IPS-15b (cell line): ENCODE data around the gene MAMLD1.
"Not testable (repeated sequence)": the region's sequence is repeated elsewhere in the genome, so short reads cannot be mapped to it uniquely, and the experiment has no call there.

ENCODE experiments used
- H3K27me3 ChIP-seq: one replicate; pipeline ENCODE4 v1.6.1; 2013; ENCODE audit warnings: low read length; ENCODE audit not compliant: control insufficient read depth, insufficient read depth
- H3K36me3 ChIP-seq: one replicate; pipeline ENCODE4 v1.6.1; 2013; ENCODE audit warnings: low read length; ENCODE audit not compliant: control insufficient read depth, insufficient read depth
- H3K4me1 ChIP-seq: one replicate; pipeline ENCODE4 v1.6.1; 2013; ENCODE audit warnings: mild to moderate bottlenecking, low read length; ENCODE audit not compliant: control insufficient read depth, insufficient read depth
- H3K4me3 ChIP-seq: one replicate; pipeline ENCODE4 v1.5.1; 2013; ENCODE audit warnings: low read depth, low read length
- H3K9ac ChIP-seq: one replicate; pipeline ENCODE4 v1.6.1; 2013; ENCODE audit warnings: low read depth, mild to moderate bottlenecking, low read length
- H3K9me3 ChIP-seq: one replicate; pipeline ENCODE4 v1.6.1; 2013; ENCODE audit warnings: mild to moderate bottlenecking, low read length; ENCODE audit not compliant: control insufficient read depth, insufficient read depth

Gene MAMLD1

GRCh38 chrX:150332023-150332422, 31.1 kb upstream of the MAMLD1 start:
- H3K9me3 ChIP-seq = peaks cover 4% of the 10 kb centered on the region
- H3K9ac ChIP-seq = no peak overlapping the region
- H3K27me3 ChIP-seq = no peaks in the 10 kb centered on the region
- no peaks in the 10 kb centered on the region for H3K36me3 ChIP-seq
- no peak overlapping the region for H3K4me3 ChIP-seq
- peaks cover 3% of the 10 kb centered on the region for H3K4me1 ChIP-seq

DNA sequence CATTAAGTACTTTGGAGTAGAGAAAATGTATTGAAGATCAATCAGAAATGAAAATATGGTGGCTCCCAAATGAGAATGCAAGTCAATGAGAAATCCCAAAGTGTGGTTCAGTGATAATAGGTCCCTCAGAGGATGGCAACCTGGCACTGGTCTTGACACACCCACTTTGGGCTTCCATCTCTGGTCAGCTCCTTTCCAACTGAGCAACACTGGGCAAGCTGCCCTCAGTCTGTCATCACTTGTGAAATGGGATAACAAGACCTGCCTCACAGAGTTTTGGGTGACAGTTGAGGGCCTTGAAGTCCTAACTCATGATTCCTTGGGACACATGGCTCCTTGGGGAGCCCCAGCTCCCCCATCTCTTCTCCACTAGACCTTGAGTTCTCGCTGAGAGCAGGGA, 29.0 kb upstream of the MAMLD1 start:
- Histone ChIP-seq H3K4me1 (peaks cover 3% of the 10 kb centered on the region), H3K9me3 (peaks cover 9% of the 10 kb centered on the region), H3K9ac (no peak overlapping the region), H3K27me3 (no peaks in the 10 kb centered on the region), H3K36me3 (no peaks in the 10 kb centered on the region), H3K4me3 (no peak overlapping the region)

GRCh38 chrX:150334981-150335380, 28.1 kb upstream of the MAMLD1 start:
- H3K4me3 ChIP-seq = no peak overlapping the region
- H3K9ac ChIP-seq = no peak overlapping the region
- H3K27me3 ChIP-seq = no peaks in the 10 kb centered on the region
- H3K36me3 ChIP-seq = no peaks in the 10 kb centered on the region
- H3K4me1 ChIP-seq = no peaks in the 10 kb centered on the region
- peaks cover 9% of the 10 kb centered on the region for H3K9me3 ChIP-seq

GRCh38 chrX:150337026-150337425, 26.1 kb upstream of the MAMLD1 start:
- peaks cover 9% of the 10 kb centered on the region for H3K9me3 ChIP-seq
- no peak overlapping the region for H3K9ac ChIP-seq
- no peak overlapping the region for H3K4me3 ChIP-seq
- H3K36me3 ChIP-seq = no peaks in the 10 kb centered on the region
- H3K27me3 ChIP-seq = no peaks in the 10 kb centered on the region
- H3K4me1 ChIP-seq = no peaks in the 10 kb centered on the region

DNA sequence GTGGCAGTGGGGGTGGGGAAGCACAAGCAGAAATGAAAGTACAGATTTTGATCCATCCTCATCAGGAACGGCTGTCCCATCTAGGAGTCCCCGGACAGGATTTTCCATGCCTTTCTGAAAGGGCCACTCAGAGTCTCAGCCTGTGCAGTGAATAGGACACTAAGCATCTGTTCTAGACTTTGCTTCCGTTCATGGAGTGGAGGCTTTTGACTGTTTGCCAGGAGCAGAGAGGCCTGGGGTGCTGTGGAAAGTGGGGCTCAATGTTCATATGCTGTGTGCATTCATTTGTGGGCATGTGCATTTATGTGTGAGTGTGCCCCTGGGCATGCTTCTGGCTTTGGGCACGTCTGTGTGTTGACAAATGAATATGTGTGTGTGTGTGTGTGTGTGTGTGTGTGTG, 25.6 kb upstream of the MAMLD1 start:
- H3K27me3 ChIP-seq = no peaks in the 10 kb centered on the region
- H3K9ac ChIP-seq = no peak overlapping the region
- peaks cover 9% of the 10 kb centered on the region for H3K9me3 ChIP-seq
- no peak overlapping the region for H3K4me3 ChIP-seq
- H3K4me1 ChIP-seq = no peaks in the 10 kb centered on the region
- no peaks in the 10 kb centered on the region for H3K36me3 ChIP-seq

GRCh38 chrX:150338615-150339014, 24.5 kb upstream of the MAMLD1 start:
- Histone ChIP-seq H3K9ac (no peak overlapping the region), H3K9me3 (peaks cover 9% of the 10 kb centered on the region), H3K36me3 (no peaks in the 10 kb centered on the region), H3K27me3 (no peaks in the 10 kb centered on the region), H3K4me1 (no peaks in the 10 kb centered on the region), H3K4me3 (no peak overlapping the region)

GRCh38 chrX:150339736-150340135, 23.4 kb upstream of the MAMLD1 start:
- Histone ChIP-seq H3K9me3 (peaks cover 9% of the 10 kb centered on the region), H3K4me1 (no peaks in the 10 kb centered on the region), H3K27me3 (no peaks in the 10 kb centered on the region)

GRCh38 chrX:150340326-150340725, 22.8 kb upstream of the MAMLD1 start:
- not testable (repeated sequence) for H3K27me3 ChIP-seq, H3K9me3 ChIP-seq, H3K36me3 ChIP-seq, H3K4me3 ChIP-seq, H3K4me1 ChIP-seq, H3K9ac ChIP-seq

More at GRCh38 chrX:150339736-150340135, 23.4 kb upstream of the MAMLD1 start:
- H3K9ac ChIP-seq = no peak overlapping the region
- no peak overlapping the region for H3K4me3 ChIP-seq
- H3K36me3 ChIP-seq = no peaks in the 10 kb centered on the region

DNA sequence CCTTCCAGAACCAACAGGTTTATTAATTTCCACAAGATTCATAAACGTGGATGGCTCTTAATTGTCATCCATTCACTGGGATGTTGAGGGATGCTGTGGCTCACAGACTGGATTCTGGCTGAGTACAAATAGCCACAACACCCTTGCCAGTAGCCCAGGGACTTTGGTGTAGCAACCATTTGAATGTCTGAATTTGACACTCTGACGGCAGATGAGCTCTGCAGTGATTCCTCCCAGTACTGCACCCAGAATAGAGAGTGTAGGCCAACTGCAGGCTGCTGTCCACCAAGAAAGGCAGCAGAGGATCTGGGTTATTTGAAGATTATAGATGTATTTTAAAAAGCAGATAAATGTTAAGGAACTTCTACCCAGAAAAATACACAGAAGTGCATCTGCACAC, 15.6 kb upstream of the MAMLD1 start:
- H3K4me1 ChIP-seq = peaks cover 2% of the 10 kb centered on the region
- no peaks in the 10 kb centered on the region for H3K27me3 ChIP-seq
- no peaks in the 10 kb centered on the region for H3K36me3 ChIP-seq
- H3K9ac ChIP-seq = no peak overlapping the region
- no peak overlapping the region for H3K4me3 ChIP-seq
- H3K9me3 ChIP-seq = no peaks in the 10 kb centered on the region

DNA sequence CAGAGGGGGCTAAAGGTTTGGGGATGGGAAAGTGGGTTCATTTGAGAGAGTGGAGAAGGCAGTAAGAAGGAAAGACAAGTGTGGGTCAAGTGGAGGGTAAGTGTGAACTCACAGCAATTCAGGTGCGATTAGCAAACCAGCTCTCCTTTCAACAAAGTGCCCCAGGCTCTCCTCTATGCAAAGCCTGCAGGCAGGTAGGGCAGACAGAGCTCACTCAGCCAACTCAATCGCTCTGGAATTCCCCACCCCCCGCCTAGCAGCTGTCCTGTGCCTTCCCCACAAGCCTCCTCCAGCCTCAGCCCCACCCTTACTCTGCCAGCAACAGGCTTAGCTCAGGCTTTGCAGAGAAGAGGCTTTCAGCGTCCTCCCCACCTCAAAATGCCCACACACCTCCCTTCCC, 14.8 kb upstream of the MAMLD1 start:
- Histone ChIP-seq H3K36me3 (no peaks in the 10 kb centered on the region), H3K9ac (no peak overlapping the region), H3K4me3 (no peak overlapping the region), H3K27me3 (no peaks in the 10 kb centered on the region), H3K4me1 (peaks cover 2% of the 10 kb centered on the region), H3K9me3 (no peaks in the 10 kb centered on the region)

- H3K4me1 ChIP-seq = peaks cover 2% of the 10 kb centered on the region
- H3K9me3 ChIP-seq = no peaks in the 10 kb centered on the region
- no peak overlapping the region for H3K9ac ChIP-seq
- no peaks in the 10 kb centered on the region for H3K36me3 ChIP-seq
- H3K27me3 ChIP-seq = peaks cover 2% of the 10 kb centered on the region
- H3K4me3 ChIP-seq = no peak overlapping the region
Measured at GRCh38 chrX:150352114-150352513, 11.0 kb upstream of the MAMLD1 start.

DNA sequence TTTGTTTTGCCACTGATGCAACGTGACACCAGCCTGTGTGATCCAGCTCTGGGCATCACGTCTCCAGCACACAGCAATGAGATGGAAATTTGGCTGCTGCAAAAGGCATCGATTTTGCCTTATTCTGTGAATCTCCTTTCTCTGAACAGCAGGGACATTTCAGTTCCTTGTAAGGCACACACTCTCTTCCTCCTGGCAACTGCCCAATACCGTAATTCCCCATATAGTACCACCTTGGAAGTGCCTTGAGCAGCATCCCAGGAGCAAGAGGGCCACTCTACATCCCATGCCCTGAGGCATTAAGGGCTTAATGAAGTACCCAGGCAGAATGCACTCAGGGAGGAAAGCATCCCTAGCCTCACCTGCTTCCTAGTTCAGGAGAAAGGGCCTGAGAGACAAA, 10.5 kb upstream of the MAMLD1 start:
- H3K9me3 ChIP-seq = no peaks in the 10 kb centered on the region
- H3K27me3 ChIP-seq = peaks cover 2% of the 10 kb centered on the region
- H3K4me3 ChIP-seq = no peak overlapping the region
- H3K4me1 ChIP-seq = peaks cover 2% of the 10 kb centered on the region
- no peaks in the 10 kb centered on the region for H3K36me3 ChIP-seq
- H3K9ac ChIP-seq = no peak overlapping the region

- H3K9me3 ChIP-seq = no peaks in the 10 kb centered on the region
- no peak overlapping the region for H3K4me3 ChIP-seq
- peaks cover 22% of the 10 kb centered on the region for H3K27me3 ChIP-seq
- no peaks in the 10 kb centered on the region for H3K4me1 ChIP-seq
- H3K9ac ChIP-seq = no peak overlapping the region
- no peaks in the 10 kb centered on the region for H3K36me3 ChIP-seq
Measured at GRCh38 chrX:150355913-150356312, 7.2 kb upstream of the MAMLD1 start.
